Right lobe of liver (tissue), 4 donors: ENCODE results near the gene HPSE2.

Source experiments
- POLR2A ChIP-seq: fragments of 450-650 bp; IDR thresholded peaks from one replicate; pipeline ENCODE4 v1.6.1; 2017; ENCODE audit warnings: antibody characterized with exemption, mild to moderate bottlenecking
- TF ChIP-seq, protein P1 (sequence below), 4 donors: fragments of 200-600 bp in 3 of 4; fragments of 450-650 bp in 1 of 4; IDR thresholded peaks; one replicate each; pipeline versions ENCODE4 v1.5.1 to v1.8.0; 2016 to 2022; ENCODE audit warnings: antibody characterized with exemption in 4 of 4, mild to moderate bottlenecking in 2 of 4
- donor health status: DM: no; HTN: no; CAD: no.
- donor health status: DM: no; HTN: no; CAD: no.
- donor health status: DM: no; HTN: yes; CAD: no.

DNA sequence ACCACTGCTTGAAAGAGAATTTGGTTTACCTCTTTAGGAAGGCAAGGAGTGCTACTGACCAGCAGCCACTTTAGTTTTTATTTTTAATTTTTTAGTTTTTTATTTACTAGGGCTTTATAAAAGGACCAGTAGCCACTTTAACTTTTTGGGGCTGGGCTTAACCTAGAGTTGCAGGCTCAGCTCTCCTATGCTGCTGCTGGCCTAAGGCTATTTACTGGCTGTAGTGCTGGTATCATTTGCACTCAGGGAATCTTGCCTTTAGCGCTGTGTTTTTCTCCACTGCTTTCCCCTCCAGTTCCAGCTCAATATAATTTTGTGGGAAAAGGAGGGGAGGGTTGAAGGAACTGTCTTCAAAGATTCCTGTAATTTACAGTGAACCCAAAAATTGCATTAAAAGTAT, 802.3 kb downstream of the HPSE2 start:
- TF ChIP-seq, protein P1, sequence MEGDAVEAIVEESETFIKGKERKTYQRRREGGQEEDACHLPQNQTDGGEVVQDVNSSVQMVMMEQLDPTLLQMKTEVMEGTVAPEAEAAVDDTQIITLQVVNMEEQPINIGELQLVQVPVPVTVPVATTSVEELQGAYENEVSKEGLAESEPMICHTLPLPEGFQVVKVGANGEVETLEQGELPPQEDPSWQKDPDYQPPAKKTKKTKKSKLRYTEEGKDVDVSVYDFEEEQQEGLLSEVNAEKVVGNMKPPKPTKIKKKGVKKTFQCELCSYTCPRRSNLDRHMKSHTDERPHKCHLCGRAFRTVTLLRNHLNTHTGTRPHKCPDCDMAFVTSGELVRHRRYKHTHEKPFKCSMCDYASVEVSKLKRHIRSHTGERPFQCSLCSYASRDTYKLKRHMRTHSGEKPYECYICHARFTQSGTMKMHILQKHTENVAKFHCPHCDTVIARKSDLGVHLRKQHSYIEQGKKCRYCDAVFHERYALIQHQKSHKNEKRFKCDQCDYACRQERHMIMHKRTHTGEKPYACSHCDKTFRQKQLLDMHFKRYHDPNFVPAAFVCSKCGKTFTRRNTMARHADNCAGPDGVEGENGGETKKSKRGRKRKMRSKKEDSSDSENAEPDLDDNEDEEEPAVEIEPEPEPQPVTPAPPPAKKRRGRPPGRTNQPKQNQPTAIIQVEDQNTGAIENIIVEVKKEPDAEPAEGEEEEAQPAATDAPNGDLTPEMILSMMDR (IDR thresholded peaks at IDR 0.05): no peak
- TF ChIP-seq POLR2A: no peak
